IMR-90 (cell line): ENCODE measurements around the gene ARHGAP45. TPM values are rescaled to one million over a fixed set of nuclear protein-coding genes. Genes with fewer than 3 reads are reported as not detected.

Source experiments
- ATAC-seq: fragments of 200-7000 bp; cut with Tn5 transposase; 2 replicates; pipeline ENCODE4 v1.9.1; 2020; ENCODE audit warnings: low read depth, mild to moderate bottlenecking, moderate library complexity
- BruUV-seq: library from RNA; stranded (reverse); fragments of 400-500 nt; replicated peaks from 2 replicates; lab custom pipeline; 2021; lab: Mats Ljungman, UMichigan
- CTCF ChIA-PET: fragments of 300-600 bp; formaldehyde crosslinking; extraction: SDS; loops from one replicate; lab custom pipeline; 2021; ENCODE audit warnings: antibody characterized with exemption; lab: Yijun Ruan, JAX
- POLR2A ChIA-PET: fragments of 300-600 bp; sonication (Branson Sonifier 250); formaldehyde crosslinking; loops from one replicate; lab custom pipeline; 2022; ENCODE audit warnings: antibody characterized with exemption; ENCODE audit not compliant: unreplicated experiment; lab: Charles Lee
- DNase-seq: peaks from one replicate; pipeline ENCODE4 v3.0.0; 2013
- H2AFZ ChIP-seq: replicated peaks from 2 replicates; pipeline ENCODE3; 2013; ENCODE audit warnings: low read length, mild to moderate bottlenecking; ENCODE audit not compliant: poor library complexity
- H2AK5ac ChIP-seq: 2 replicates; pipeline ENCODE4 v1.6.1; 2013; ENCODE audit warnings: low read depth, low read length, inconsistent platforms
- H2AK9ac ChIP-seq: replicated peaks from 2 replicates; pipeline ENCODE3; 2013; ENCODE audit warnings: mild to moderate bottlenecking, low read depth, low read length, moderate library complexity; ENCODE audit not compliant: poor library complexity
- H2BK120ac ChIP-seq: 2 replicates; pipeline ENCODE4 v1.6.1; 2013; ENCODE audit warnings: low read depth, low read length, inconsistent platforms
- H2BK15ac ChIP-seq: 3 replicates; pipeline ENCODE4 v1.6.1; 2013; ENCODE audit warnings: low read depth, low read length, inconsistent platforms
- H2BK20ac ChIP-seq: 2 replicates; pipeline ENCODE4 v1.6.1; 2013; ENCODE audit warnings: low read depth, mild to moderate bottlenecking, inconsistent platforms, low read length, moderate library complexity
- H2BK5ac ChIP-seq: 2 replicates; pipeline ENCODE4 v1.6.1; 2013; ENCODE audit warnings: mild to moderate bottlenecking, low read depth, low read length, inconsistent platforms; ENCODE audit not compliant: poor library complexity, severe bottlenecking
- H3K14ac ChIP-seq: replicated peaks from 2 replicates; pipeline ENCODE4 v1.6.1; 2013; ENCODE audit warnings: low read depth, low read length, inconsistent platforms
- H3K18ac ChIP-seq: 2 replicates; pipeline ENCODE4 v1.6.1; 2013; ENCODE audit warnings: low read depth, low read length, control low read depth
- H3K23ac ChIP-seq: 2 replicates; pipeline ENCODE4 v1.6.1; 2013; ENCODE audit warnings: low read depth, low read length, inconsistent platforms
- H3K27ac ChIP-seq: 2 replicates; pipeline ENCODE4 v1.5.1; 2013; ENCODE audit warnings: mild to moderate bottlenecking, control low read depth, low read length; ENCODE audit not compliant: insufficient read depth
- H3K27me3 ChIP-seq: 2 replicates; pipeline ENCODE4 v1.6.1; 2013; ENCODE audit warnings: low read length; ENCODE audit not compliant: control insufficient read depth, insufficient read depth
- H3K36me3 ChIP-seq: 2 replicates; pipeline ENCODE4 v1.6.1; 2013; ENCODE audit warnings: low read length, mixed read lengths; ENCODE audit not compliant: control insufficient read depth, insufficient read depth
- H3K4ac ChIP-seq: 2 replicates; pipeline ENCODE4 v1.6.1; 2013; ENCODE audit warnings: low read depth, low read length, inconsistent platforms
- H3K4me1 ChIP-seq: 2 replicates; pipeline ENCODE4 v1.6.1; 2013; ENCODE audit warnings: low read length, mixed read lengths; ENCODE audit not compliant: control insufficient read depth, insufficient read depth
- H3K4me2 ChIP-seq: 2 replicates; pipeline ENCODE4 v1.6.1; 2013; ENCODE audit warnings: low read depth, mild to moderate bottlenecking, control low read depth, low read length, moderate library complexity
- H3K4me3 ChIP-seq: 2 replicates; pipeline ENCODE4 v1.5.1; 2013; ENCODE audit warnings: low read depth, mild to moderate bottlenecking, control low read depth, low read length, moderate library complexity; ENCODE audit not compliant: insufficient read depth
- H3K56ac ChIP-seq: 2 replicates; pipeline ENCODE4 v1.6.1; 2013; ENCODE audit warnings: low read length, inconsistent platforms; ENCODE audit not compliant: insufficient read depth; ENCODE audit errors: extremely low read depth
- H3K79me1 ChIP-seq, 2 experiments: 2 replicates each; pipeline ENCODE4 v1.6.1; 2013; ENCODE audit warnings: low read length in 2 of 2, inconsistent platforms in 1 of 2, low read depth in 1 of 2
- H3K9ac ChIP-seq: 2 replicates; pipeline ENCODE4 v1.6.1; 2013; ENCODE audit warnings: low read depth, low read length, control low read depth
- H3K9me1 ChIP-seq: 2 replicates; pipeline ENCODE4 v1.6.1; 2013; ENCODE audit warnings: low read length, inconsistent platforms; ENCODE audit not compliant: insufficient read depth
- H3K9me3 ChIP-seq: 2 replicates; pipeline ENCODE4 v1.6.1; 2013; ENCODE audit warnings: low read length; ENCODE audit not compliant: control insufficient read depth, insufficient read depth
- H4K20me1 ChIP-seq: 2 replicates; pipeline ENCODE4 v1.6.1; 2013; ENCODE audit warnings: low read length, inconsistent platforms; ENCODE audit not compliant: insufficient read depth
- H4K5ac ChIP-seq: 2 replicates; pipeline ENCODE4 v1.6.1; 2013; ENCODE audit warnings: mild to moderate bottlenecking, low read depth, low read length, control low read depth
- H4K8ac ChIP-seq, 2 experiments: 2 replicates each; pipeline ENCODE4 v1.6.1; 2013; ENCODE audit warnings: low read depth in 2 of 2, low read length in 2 of 2, control low read depth in 1 of 2, inconsistent platforms in 1 of 2
- H4K91ac ChIP-seq: 2 replicates; pipeline ENCODE4 v1.6.1; 2013; ENCODE audit warnings: low read depth, low read length, inconsistent platforms; ENCODE audit not compliant: insufficient read depth
- BHLHE40 ChIP-seq: fragments of 150-350 bp; IDR thresholded peaks from 2 replicates; pipeline ENCODE4 v1.6.1; 2016; ENCODE audit warnings: mild to moderate bottlenecking, low read depth, low read length
- CEBPB ChIP-seq: IDR thresholded peaks from 2 replicates; pipeline ENCODE4 v1.6.1; 2012; ENCODE audit warnings: low read depth, low read length, improper control_type of control experiment
- CHD1 ChIP-seq: IDR thresholded peaks from 2 replicates; pipeline ENCODE4 v1.6.1; 2012; ENCODE audit warnings: low read depth, low read length, improper control_type of control experiment
- CTCF ChIP-seq: conservative IDR thresholded peaks from 2 replicates; pipeline ENCODE4 v1.5.1; 2012; ENCODE audit warnings: mild to moderate bottlenecking, low read depth, low read length, improper control_type of control experiment
- ELK1 ChIP-seq: fragments of 150-350 bp; IDR thresholded peaks from 2 replicates; pipeline ENCODE4 v1.6.1; 2016; ENCODE audit warnings: low read depth, mild to moderate bottlenecking, low read length, moderate library complexity, borderline replicate concordance
- FOS ChIP-seq: fragments of 150-350 bp; IDR thresholded peaks from 2 replicates; pipeline ENCODE4 v1.6.1; 2016; ENCODE audit warnings: low read depth, low read length
- MAFK ChIP-seq: IDR thresholded peaks from 2 replicates; pipeline ENCODE4 v1.6.1; 2012; ENCODE audit warnings: low read depth, low read length, improper control_type of control experiment
- MXI1 ChIP-seq: IDR thresholded peaks from 2 replicates; pipeline ENCODE4 v1.6.1; 2012; ENCODE audit warnings: low read depth, mild to moderate bottlenecking, low read length, moderate library complexity, borderline replicate concordance
- NFE2L2 ChIP-seq: fragments of 150-350 bp; IDR thresholded peaks from 2 replicates; pipeline ENCODE4 v1.6.1; 2016; ENCODE audit warnings: low read depth, mild to moderate bottlenecking, low read length
- POLR2A ChIP-seq: IDR thresholded peaks from 2 replicates; pipeline ENCODE4 v1.6.1; 2012; ENCODE audit warnings: mild to moderate bottlenecking, low read depth, low read length
- RAD21 ChIP-seq: IDR thresholded peaks from 2 replicates; pipeline ENCODE4 v1.6.1; 2012; ENCODE audit warnings: low read length, improper control_type of control experiment
- RFX5 ChIP-seq: IDR thresholded peaks from 2 replicates; pipeline ENCODE4 v1.8.0; 2012; ENCODE audit warnings: low read depth, mild to moderate bottlenecking, low read length, moderate library complexity
- SMC3 ChIP-seq: fragments of 150-350 bp; IDR thresholded peaks from 2 replicates; pipeline ENCODE4 v1.6.1; 2016; ENCODE audit warnings: low read depth, mild to moderate bottlenecking, antibody characterized with exemption, low read length, moderate library complexity
- USF2 ChIP-seq: fragments of 150-350 bp; IDR thresholded peaks from 2 replicates; pipeline ENCODE4 v1.6.1; 2017; ENCODE audit warnings: mild to moderate bottlenecking, antibody characterized with exemption, low read length, low read depth
- WGBS, 2 experiments: methylation state at CpG; one replicate each; pipeline versions ENCODE4 v1.1.5 to v1.1.7; 2013; ENCODE audit warnings: missing lambda C conversion rate in 2 of 2; ENCODE audit not compliant: insufficient read length in 1 of 2; ENCODE audit errors: extremely low coverage in 2 of 2; 5-methylcytosine and 5-hydroxymethylcytosine counted together
- dilution Hi-C: fragments of 300-500 bp; cut with HindIII; formaldehyde crosslinking; loops from one replicate; pipeline ENCODE4 v1.14.3; 2018; ENCODE audit warnings: low sequenced_read_pairs; ENCODE audit not compliant: unreplicated experiment
- in situ Hi-C: fragments of 300-500 bp; cut with MboI; formaldehyde crosslinking; loops from 3 replicates; pipeline ENCODE4 v1.14.3; 2019; ENCODE audit warnings: low sequenced_read_pairs, inconsistent platforms, mixed read lengths
- intact Hi-C: fragments of 100-400 bp; cut with micrococcal nuclease; formaldehyde crosslinking; loops from 2 replicates; pipeline ENCODE4 v1.10.0; 2022
- polyA plus RNA-seq, 3 experiments: library from polyadenylated mRNA; depleted of rRNA; stranded (reverse); fragments of >200 nt; gene quantifications; 2 replicates each; pipeline ENCODE4 v1.2.3, GENCODE V29; 2012; ENCODE audit warnings: low replicate concordance in 1 of 3
- total RNA-seq: library from RNA; depleted of rRNA; stranded (reverse); fragments of >200 nt; gene quantifications from 2 replicates; pipeline ENCODE4 v1.2.3, GENCODE V29; 2012

Gene ARHGAP45
- total and polyA plus RNA-seq, 2 of the 4 experiments (the other 2 are of a cell fraction): 1.3 to 1.7 TPM

- H3K4me1 ChIP-seq: peaks cover 26% of the 10 kb centered on the region
- H4K8ac ChIP-seq: no peak overlapping the region
- peaks cover 8% of the 10 kb centered on the region; the same call in 1 of the 2 replicates for H3K9me1 ChIP-seq
- dilution Hi-C loops: no loop called here
- no peak overlapping the region for H4K91ac ChIP-seq
- H2AFZ ChIP-seq: no peak overlapping the region
- H2BK15ac ChIP-seq: no peak overlapping the region
- no peak overlapping the region for H2BK5ac ChIP-seq
- no peak for TF ChIP-seq CTCF
- no peak for TF ChIP-seq ELK1
- no peak for TF ChIP-seq RAD21
- no peak for TF ChIP-seq CEBPB
- TF ChIP-seq USF2: no peak
- no peak for TF ChIP-seq SMC3
- no peak for TF ChIP-seq POLR2A
- no peak for TF ChIP-seq CHD1
- no peak for TF ChIP-seq RFX5
- TF ChIP-seq NFE2L2: no peak
- no peak for TF ChIP-seq MAFK
- TF ChIP-seq BHLHE40: no peak
- no peak for TF ChIP-seq FOS
- no peak for TF ChIP-seq MXI1
- H3K79me1 ChIP-seq: peaks cover 24 to 79% of the 10 kb centered on the region in 2 experiments; a peak in 3 of 4 replicates
- H3K9me3 ChIP-seq: no peaks in the 10 kb centered on the region
- 90% methylated on average over 13 of the region's 17 CpGs; no CpG with 5 or more reads in 1 of the 2 experiments for WGBS, 2 experiments
- peaks cover 51% of the 10 kb centered on the region for H3K36me3 ChIP-seq
- H3K4me3 ChIP-seq: no peak overlapping the region
- H3K23ac ChIP-seq: no peak overlapping the region
- no TSS peak for BruUV-seq
- H2AK9ac ChIP-seq: no peak overlapping the region
- H2AK5ac ChIP-seq: no peak overlapping the region
- no peak overlapping the region for H3K18ac ChIP-seq
- H4K5ac ChIP-seq: no peak overlapping the region
- H3K4me2 ChIP-seq: no peak overlapping the region
- H3K14ac ChIP-seq: no peak overlapping the region
- H2BK20ac ChIP-seq: no peak overlapping the region
- peaks cover 45% of the 10 kb centered on the region for H4K20me1 ChIP-seq
- no peaks in the 10 kb centered on the region for H3K27me3 ChIP-seq
- ChIA-PET CTCF (no interaction called here), POLR2A (interaction anchor here (0.6 kb wide), 1 partner anchor 17 kb away, joined by 4 read pairs; no protein-coding TSS in a partner anchor)
- H3K9ac ChIP-seq: no peak overlapping the region
- no peak overlapping the region for H3K4ac ChIP-seq
- no peak overlapping the region for H3K27ac ChIP-seq
- DNase-seq: no peak
- ATAC-seq: no peak
- in situ Hi-C loops: no loop called here
- intact Hi-C loops: no loop called here
- H3K56ac ChIP-seq: no peak overlapping the region
- no peak overlapping the region for H2BK120ac ChIP-seq
Observed at GRCh38 chr19:1128106-1128505, 61.1 kb downstream of the ARHGAP45 start.
